ENCODE results near the gene OTX1. TPM values are rescaled to one million over a fixed set of nuclear protein-coding genes. Genes with fewer than 3 reads are reported as not detected.

OTX1 gene
- under 1 TPM in 1 of 3 donors, not detected in 2; 0.22 TPM for total RNA-seq
- long read RNA-seq, donor 1 = 0 reads
- long read RNA-seq, donor 2 = 0 reads

DNA sequence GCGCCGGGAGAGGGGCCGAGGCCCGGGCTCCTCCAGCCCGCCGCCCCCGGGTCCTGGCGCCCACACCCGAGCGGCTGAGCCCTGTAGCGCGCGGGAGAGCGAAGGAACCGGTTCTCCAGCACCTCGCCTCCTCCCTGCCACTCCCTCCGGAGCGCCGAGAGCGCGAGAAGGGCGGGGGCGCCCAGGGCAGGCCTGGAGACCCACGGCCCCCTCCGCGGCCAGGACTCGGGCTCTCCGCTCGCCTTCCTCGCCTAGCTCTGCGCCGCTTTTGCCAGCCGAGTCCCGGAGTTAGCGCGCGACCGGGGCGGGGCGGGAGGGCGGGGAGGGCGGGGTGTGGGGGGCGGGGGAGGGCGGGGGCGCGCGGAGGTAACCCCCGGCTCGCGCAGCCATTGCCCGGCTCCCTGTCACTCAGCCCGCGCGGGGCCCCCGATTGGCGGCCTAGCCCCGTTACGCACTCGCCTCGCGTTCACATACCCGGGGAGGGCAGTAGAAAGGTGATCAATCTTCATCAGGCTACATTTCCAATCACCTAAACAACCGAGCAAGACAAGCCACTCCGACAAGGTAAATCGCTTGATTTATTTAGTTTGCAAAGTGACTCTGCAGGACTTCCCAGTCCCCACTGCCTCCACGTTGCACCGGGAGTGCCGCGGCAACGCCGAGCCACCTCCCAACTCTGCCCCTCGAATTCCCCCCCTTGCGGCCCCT, at the start of gene OTX1:
Gene OTX1, plus strand, starts transcription at position 497 of the 708 bp plus-strand sequence. CDS start 2,161 bp downstream, outside the sequence.
- Histone ChIP-seq H3K4me1 (ENCODE audit: low read depth) (peaks cover 42% of the 10 kb centered on the region), H3K9me3 (no peaks in the 10 kb centered on the region), H3K36me3 (ENCODE audit: low read depth) (no peaks in the 10 kb centered on the region), H3K4me3 (no peak within 1 kb of the TSS)
- TF ChIP-seq, protein P1, sequence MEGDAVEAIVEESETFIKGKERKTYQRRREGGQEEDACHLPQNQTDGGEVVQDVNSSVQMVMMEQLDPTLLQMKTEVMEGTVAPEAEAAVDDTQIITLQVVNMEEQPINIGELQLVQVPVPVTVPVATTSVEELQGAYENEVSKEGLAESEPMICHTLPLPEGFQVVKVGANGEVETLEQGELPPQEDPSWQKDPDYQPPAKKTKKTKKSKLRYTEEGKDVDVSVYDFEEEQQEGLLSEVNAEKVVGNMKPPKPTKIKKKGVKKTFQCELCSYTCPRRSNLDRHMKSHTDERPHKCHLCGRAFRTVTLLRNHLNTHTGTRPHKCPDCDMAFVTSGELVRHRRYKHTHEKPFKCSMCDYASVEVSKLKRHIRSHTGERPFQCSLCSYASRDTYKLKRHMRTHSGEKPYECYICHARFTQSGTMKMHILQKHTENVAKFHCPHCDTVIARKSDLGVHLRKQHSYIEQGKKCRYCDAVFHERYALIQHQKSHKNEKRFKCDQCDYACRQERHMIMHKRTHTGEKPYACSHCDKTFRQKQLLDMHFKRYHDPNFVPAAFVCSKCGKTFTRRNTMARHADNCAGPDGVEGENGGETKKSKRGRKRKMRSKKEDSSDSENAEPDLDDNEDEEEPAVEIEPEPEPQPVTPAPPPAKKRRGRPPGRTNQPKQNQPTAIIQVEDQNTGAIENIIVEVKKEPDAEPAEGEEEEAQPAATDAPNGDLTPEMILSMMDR (IDR thresholded peaks at IDR 0.05) = no peak
- ATAC-seq (peak; percentile 70), DNase-seq (peak; percentile 61 to 80 (median 63))
- intact Hi-C loops (cut with DNase I, micrococcal nuclease) = no loop called here

DNA sequence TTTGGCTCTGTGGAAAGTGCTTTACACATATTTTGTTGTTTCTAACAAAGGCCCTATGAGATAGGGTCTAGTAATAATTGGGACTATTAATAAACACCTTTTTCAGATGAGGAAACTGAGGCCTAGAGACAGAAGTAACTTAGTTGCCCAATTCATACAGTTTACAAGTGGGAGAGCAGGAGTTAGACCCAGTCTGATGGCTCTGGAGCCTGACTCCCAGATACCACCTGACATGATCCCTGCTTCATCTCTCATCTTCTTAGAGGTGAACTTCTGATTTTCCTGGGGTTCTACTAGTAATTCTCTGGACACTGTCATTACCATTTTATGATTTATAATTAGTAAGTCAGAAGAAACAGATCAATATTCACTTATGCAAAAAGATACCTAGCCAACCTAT, 49.1 kb upstream of the OTX1 start:
- intact Hi-C loops (cut with DNase I, micrococcal nuclease) = no loop called here
- DNase-seq (no peak), ATAC-seq (no peak)
- TF ChIP-seq, protein P1 (IDR thresholded peaks at IDR 0.05) = no peak
- Histone ChIP-seq H3K4me1 (ENCODE audit: low read depth) (no peaks in the 10 kb centered on the region), H3K9me3 (no peaks in the 10 kb centered on the region), H3K36me3 (ENCODE audit: low read depth) (no peaks in the 10 kb centered on the region), H3K4me3 (no peak overlapping the region)

DNA sequence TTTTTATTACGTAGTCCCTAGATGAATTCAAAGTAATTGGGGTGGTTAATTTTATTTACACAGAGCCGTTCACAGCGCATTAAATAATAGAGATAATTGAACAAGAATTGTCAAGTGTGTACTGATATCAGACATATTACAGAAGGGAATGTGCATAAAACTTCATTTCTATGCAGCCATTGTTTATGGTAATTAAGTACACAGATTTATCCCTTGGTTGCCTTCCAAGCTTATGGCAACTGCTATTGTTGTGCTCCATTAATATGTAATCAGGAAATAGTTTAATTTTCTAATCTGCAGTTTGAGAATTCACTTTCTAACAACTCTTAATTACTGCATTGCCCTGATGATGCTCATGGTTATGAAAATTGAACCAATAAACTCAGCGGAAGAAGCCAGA, 47.3 kb upstream of the OTX1 start:
- ATAC-seq = no peak
- no peaks in the 10 kb centered on the region for H3K9me3 ChIP-seq
- no peak for DNase-seq
- no peaks in the 10 kb centered on the region for H3K36me3 ChIP-seq (ENCODE audit: low read depth)
- no peaks in the 10 kb centered on the region for H3K4me1 ChIP-seq (ENCODE audit: low read depth)
- H3K4me3 ChIP-seq = no peak overlapping the region
- intact Hi-C loops (cut with DNase I, micrococcal nuclease) = no loop called here
- TF ChIP-seq, protein P1 (IDR thresholded peaks at IDR 0.05) = no peak

DNA sequence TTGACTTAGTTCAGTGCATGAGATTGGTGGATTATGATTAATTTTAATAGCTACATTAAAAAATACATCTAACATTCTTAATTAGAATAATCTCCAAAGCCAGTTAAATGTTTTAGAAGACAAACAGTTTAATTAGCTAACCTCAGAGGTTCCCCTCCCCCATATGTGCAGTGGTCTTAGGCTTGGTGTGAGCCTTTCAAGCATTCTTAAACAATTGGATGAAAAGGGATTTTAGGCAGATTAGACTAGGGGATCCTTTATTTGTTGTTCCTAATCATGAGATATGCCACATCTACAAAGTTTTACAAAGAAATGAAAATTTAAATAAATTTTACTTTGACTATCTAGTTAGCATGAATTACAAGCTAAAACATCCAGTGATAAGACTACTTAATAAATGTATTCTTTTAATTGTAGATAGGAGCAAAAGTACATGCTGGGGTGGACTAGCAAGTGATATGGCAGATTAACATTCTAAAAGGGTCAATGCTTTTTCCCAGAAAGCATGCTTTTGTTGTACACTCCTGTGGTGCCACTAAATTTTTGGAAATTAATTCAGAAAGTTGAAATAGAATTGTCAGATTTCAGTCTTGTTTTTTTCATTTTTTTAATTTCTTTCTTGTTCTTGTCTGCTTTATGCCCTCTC, 42.7 kb upstream of the OTX1 start:
- ATAC-seq = no peak
- no peaks in the 10 kb centered on the region for H3K4me1 ChIP-seq (ENCODE audit: low read depth)
- TF ChIP-seq, protein P1 (IDR thresholded peaks at IDR 0.05) = no peak
- H3K4me3 ChIP-seq = no peak overlapping the region
- no peaks in the 10 kb centered on the region for H3K9me3 ChIP-seq
- no peak for DNase-seq
- no peaks in the 10 kb centered on the region for H3K36me3 ChIP-seq (ENCODE audit: low read depth)
- intact Hi-C loops (cut with DNase I, micrococcal nuclease) = no loop called here

DNA sequence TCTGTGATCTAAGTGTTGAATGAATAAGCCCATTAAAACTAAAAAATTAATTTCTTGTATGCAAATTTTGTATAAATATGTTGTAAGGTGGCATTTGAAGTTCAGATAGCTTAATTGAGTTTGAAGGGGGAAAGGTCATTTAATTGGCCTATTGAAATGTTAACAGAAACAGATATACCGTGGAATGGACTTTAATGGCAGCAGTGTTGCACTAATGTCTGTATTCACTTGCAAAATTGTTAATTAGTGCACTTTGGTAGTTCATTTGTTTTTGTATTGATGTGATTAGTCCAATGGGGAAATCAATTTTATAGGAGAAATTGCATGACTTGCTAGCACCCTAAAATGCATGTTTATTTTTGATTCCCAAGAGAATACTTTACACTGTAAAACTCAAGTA, 41.8 kb upstream of the OTX1 start:
- ATAC-seq (no peak), DNase-seq (no peak)
- intact Hi-C loops (cut with DNase I, micrococcal nuclease) = no loop called here
- Histone ChIP-seq H3K4me1 (ENCODE audit: low read depth) (no peaks in the 10 kb centered on the region), H3K9me3 (no peaks in the 10 kb centered on the region), H3K36me3 (ENCODE audit: low read depth) (no peaks in the 10 kb centered on the region), H3K4me3 (no peak overlapping the region)
- TF ChIP-seq, protein P1 (IDR thresholded peaks at IDR 0.05) = no peak

Data from mucosa of descending colon (tissue), 3 donors.